CD4-positive, alpha-beta T cell treated with Interleukin-4 for 4 hours (primary cell): ENCODE data around the gene COA7.

Experiments
- DNase-seq: peaks from one replicate; pipeline ENCODE4 v3.0.0-alpha.2; 2020

Gene COA7

DNA sequence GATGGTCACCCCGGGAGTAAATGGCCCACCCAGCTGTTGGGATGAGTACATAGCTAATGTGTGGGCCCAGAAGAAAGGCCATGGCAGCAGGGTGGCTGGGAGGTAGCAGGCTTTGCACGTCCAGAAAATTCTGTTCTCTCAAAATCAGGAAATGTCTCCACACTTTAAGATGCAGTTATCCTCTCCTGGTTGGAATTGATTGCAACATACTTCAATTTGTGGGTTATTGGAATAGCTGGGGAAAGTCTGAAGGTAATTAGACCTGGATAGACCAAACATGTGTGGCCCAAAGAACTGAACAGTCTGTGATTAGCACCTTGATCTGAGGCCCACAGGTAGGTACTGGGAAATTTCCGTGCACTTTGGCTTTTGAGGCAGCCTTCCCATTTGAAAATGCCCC, 30.2 kb downstream of the COA7 start:
- no peak for DNase-seq

GRCh38 chr1:52667290-52667689, 30.9 kb downstream of the COA7 start:
- no peak for DNase-seq

DNA sequence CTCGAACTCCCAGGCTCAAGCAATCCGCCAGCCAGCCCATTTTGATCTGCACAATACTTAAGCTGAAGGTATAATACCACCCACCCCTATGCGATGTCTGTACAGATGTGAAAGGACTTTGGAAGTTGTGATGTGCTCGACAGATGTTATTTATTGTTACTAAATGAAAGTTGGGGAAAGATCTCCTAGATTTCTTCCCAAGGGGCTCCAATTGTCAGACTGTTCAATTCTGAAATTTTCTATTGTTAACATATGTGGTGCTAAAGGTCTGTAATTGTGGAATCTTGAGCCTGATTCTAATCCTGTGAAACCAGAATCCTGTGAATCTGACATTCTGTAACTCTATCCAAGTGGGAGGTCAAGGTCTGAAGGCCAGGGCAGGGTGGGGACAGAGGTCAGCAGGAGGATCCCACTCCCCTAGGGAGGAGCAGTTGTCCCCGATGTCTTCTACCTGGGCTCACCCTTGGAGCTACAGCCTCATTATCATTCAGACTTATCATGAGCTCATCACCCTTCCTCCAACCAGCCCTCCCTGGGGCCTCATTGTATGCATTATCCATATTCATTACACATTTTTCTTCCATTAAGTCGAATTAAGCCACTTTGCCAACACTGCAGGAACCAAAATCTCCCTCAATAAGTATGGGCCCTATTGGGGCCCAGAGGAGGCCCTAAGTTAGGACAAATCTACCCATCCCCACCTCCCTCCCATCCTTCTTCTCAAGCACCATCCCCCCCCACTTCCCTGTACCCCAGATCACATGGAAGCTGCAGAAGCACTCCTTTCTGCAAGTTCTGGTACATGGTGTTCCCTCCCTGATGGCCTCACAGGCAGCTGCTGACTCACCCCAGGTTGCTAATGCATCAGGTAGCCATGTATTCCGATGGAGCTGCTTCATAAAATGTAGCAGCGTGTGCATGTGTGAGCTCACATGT, 32.9 kb downstream of the COA7 start:
- DNase-seq = no peak

GRCh38 chr1:52663716-52664115, 34.4 kb downstream of the COA7 start:
- DNase-seq = no peak

DNA sequence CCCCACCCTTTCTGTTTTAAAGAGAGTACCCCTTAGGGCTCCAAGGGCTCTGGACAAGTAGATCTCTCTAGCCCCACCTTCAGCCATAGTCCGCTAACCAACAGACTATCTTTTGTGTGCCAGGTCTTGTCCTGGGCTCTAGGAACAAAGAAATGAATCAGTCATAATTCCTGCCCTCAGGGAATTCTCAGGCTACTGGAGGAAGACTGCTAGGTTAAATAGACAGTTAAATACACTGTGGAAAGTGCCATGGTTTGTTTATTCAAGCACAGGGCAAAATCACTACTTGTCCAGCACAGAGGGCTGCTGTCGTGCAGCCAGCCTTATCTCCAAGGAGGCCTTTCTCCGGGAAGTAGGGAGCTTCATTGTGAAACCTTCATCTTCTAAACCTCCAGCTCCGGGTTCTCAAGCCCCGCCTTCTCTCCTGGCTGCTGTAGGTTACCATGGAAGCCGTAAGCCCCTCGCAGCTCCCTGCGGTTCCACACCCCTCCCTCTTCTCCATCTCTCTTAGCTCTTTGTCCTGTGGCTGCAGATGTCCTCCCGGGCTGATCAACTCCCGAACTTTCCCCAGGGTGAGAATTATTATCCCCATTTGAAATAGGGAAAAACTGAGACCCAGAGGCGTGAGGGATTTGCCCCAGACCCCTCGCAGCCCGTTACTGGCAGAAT, 35.4 kb downstream of the COA7 start:
- DNase-seq = no peak

- DNase-seq = no peak
Observed at GRCh38 chr1:52660807-52661206, 37.3 kb downstream of the COA7 start.

DNA sequence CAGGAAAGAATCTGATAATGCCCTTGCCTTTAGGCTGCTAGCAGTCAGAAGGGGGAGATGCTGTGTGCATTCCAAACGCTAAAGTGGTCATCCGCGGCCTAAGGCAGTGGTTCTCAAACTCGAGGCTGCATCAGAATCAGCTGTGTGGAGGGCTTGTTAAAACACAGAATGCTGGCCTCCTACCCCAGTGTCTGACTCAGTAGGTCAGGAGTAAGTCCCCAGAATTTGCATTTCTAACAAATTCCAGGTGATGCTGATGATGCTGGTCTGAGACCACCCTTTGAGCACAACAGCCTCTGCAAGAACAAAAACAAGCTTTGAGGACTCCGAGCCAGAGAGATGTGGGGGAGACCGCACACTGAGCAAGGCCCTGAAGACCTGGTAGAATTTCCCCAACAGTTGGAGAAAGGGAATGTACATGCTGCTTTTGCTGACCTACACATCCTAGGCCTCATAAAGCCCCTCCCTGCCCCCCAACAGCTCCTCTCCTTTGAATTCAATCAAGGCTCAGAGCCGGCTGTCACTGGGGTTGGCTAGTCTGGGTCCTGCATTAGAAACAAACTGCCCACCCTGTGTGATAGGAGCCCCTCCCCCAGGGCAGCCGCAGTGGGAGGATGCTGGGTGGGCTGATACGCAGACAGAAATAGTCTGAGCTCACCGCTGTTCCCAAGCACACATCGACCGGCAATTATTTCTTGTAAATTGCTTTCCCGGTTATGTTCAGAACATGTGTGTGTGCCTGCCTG, 38.1 kb downstream of the COA7 start:
- DNase-seq = no peak

DNA sequence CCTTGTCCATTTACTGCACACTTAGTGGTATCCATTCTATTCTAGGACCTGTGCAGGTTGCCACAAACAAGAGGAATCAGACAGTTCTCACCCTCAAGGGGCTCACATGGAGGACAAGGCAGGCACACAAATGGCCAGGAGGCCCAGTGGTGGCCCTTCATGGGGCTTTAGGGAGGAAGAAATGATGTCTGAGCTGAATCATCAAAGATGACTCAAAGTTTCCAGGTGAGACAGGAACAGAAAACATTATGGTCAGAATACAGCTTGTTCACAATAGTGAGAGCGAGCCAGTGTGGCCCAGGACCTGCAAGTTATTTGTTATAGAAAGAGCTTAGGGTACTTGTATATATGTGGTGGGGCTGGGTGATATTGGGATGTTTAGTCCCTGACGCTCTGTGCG, 38.8 kb downstream of the COA7 start:
- peak; percentile 31 for DNase-seq

GRCh38 chr1:52658795-52659194, 39.4 kb downstream of the COA7 start:
- DNase-seq = peak; percentile 46

DNA sequence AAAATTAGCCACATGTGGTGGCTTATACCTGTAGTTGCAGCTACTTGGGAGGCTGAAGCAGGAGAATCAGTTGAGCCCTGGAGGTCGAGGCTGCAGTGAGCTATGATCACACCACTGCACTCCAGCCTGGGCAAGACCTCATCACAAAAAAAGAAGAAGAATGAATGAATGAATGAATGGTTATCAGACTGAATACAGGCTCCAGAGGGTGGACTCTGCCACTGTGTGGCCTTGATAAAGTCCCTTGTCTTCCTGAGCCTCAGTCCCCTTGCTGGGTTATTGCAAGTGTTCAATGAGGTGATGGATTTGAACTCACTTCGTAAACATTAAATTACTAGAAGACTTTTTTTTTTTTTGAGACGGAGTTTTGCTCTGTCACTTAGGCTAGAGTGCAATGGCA, 40.4 kb downstream of the COA7 start:
- no peak for DNase-seq

- no peak for DNase-seq
Observed at GRCh38 chr1:52654063-52654462, 44.1 kb downstream of the COA7 start.

DNA sequence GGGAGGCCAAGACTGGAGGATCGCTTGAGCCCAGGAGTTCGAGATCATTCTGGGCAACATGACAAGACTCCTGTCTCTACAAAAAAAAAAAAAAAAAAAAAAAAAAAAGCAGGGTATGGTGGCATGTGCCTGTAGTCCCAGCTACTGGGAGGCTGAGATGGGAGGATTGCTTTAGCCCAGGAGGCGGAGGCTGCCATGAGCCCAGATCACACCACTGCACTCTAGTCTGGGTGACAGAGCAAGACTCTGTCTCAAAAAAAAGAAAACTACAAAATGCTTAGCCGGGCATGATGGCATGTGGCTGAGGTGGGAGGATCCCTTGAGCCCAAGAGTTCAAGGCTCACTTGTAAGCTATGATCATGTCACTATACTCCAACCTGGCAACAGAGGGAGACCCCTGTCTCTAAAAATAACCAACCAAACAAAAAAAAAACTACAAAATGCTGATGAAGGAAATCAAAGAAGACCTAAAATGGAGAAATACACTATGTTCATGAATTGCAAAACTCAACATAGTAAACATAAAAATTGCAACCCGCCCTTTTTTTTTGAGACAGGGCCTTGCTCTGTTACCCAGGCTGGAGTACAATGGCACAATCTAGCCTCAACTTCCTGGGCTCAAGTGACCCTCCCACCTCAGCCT, 44.8 kb downstream of the COA7 start:
- DNase-seq = no peak

- no peak for DNase-seq
Observed at GRCh38 chr1:52651904-52652303, 46.2 kb downstream of the COA7 start.

DNA sequence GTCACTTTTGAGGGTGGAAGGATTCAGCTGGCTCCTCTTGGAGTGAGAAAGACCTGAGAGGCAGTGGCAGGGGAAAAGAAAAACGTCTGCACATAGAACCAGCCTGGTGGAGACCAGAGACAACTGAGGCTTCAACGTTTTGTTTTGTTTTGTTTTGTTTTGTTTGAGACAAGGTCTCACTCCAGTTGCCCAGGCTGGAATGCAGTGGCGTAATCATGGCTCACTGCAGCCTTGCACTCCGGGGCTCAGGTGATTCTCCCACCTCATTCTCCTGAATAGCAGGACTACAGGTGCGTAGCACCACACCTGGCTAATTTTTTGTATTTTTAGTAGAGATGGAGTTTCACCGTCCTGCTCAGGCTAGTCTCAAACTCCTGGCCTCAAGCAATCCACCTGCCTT, 52.9 kb downstream of the COA7 start:
- DNase-seq = no peak

DNA sequence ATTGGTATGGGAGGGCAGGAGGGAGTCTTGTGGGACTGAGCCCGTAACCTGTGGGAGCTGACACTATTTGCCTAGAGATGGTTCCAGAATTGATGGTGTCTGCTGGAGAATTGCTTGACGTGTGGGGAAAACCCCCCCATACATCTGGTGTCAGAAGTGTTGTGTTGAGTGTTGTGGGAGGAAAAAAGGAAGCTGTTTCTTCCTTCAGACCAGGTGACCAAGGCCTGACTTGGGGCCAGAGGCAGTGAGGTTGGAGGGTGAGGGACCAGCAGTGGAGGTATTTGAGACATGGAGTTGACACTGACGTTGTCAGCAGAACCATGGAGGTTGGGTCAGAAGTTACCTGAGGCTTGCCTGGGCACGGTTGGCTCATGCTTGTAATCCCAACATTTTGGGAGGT, 56.8 kb downstream of the COA7 start:
- DNase-seq = no peak

- no peak for DNase-seq
Observed at GRCh38 chr1:52640697-52641096, 57.5 kb downstream of the COA7 start.

- no peak for DNase-seq
Observed at GRCh38 chr1:52637946-52638345, 60.2 kb downstream of the COA7 start.

GRCh38 chr1:52636721-52637695, 61.1 kb downstream of the COA7 start:
- peak; percentile 90 for DNase-seq

- DNase-seq = peak; percentile 63
Observed at GRCh38 chr1:52635321-52636089, 62.6 kb downstream of the COA7 start.
